Stimulated activated CD4-positive, alpha-beta T cell treated with anti-CD3 and anti-CD28 coated beads, Interleukin-1b, Interleukin-23, amount 100 ng/mL, for 48 hours (primary cell): ENCODE data around the gene RPL29.
"Not testable (repeated sequence)": the region's sequence is repeated elsewhere in the genome, so short reads cannot be mapped to it uniquely, and the experiment has no call there.

Experiments
- DNase-seq: peaks from one replicate; pipeline ENCODE4 v3.0.0-alpha.2; 2020

The RPL29 gene

GRCh38 chr3:51995346-51996163 is at the start of gene RPL29:
TSS of gene RPL29 (minus strand) at chr3:51995895. CDS start at chr3:51995461, 434 bp downstream.
- DNase-seq = peak; percentile 93

GRCh38 chr3:52044869-52045619 is 49.3 kb upstream of the RPL29 start:
- no peak for DNase-seq

GRCh38 chr3:52043750-52044149 is 48.1 kb upstream of the RPL29 start:
- DNase-seq = no peak

- DNase-seq = not testable (repeated sequence)
Observed at GRCh38 chr3:52043039-52043438, 47.3 kb upstream of the RPL29 start.

- DNase-seq = no peak
Observed at GRCh38 chr3:52041118-52041731, 45.5 kb upstream of the RPL29 start.

GRCh38 chr3:52040600-52040999 is 44.9 kb upstream of the RPL29 start:
- no peak for DNase-seq

GRCh38 chr3:52039846-52040245 is 44.2 kb upstream of the RPL29 start:
- DNase-seq = no peak

- no peak for DNase-seq
Observed at GRCh38 chr3:52039426-52039825, 43.7 kb upstream of the RPL29 start.

GRCh38 chr3:52038227-52038626 is 42.5 kb upstream of the RPL29 start:
- no peak for DNase-seq

- no peak for DNase-seq
Observed at GRCh38 chr3:52037291-52037690, 41.6 kb upstream of the RPL29 start.

- DNase-seq = no peak
Observed at GRCh38 chr3:52036829-52037228, 41.1 kb upstream of the RPL29 start.

- DNase-seq = no peak
Observed at GRCh38 chr3:52036222-52036694, 40.6 kb upstream of the RPL29 start.

GRCh38 chr3:52034651-52035050 is 39.0 kb upstream of the RPL29 start:
- DNase-seq = no peak

- no peak for DNase-seq
Observed at GRCh38 chr3:52034212-52034611, 38.5 kb upstream of the RPL29 start.

GRCh38 chr3:52033748-52034147 is 38.1 kb upstream of the RPL29 start:
- DNase-seq = not testable (repeated sequence)

- DNase-seq = no peak
Observed at GRCh38 chr3:52032702-52033408, 37.2 kb upstream of the RPL29 start.

- no peak for DNase-seq
Observed at GRCh38 chr3:52031896-52032295, 36.2 kb upstream of the RPL29 start.

GRCh38 chr3:52030714-52031310 is 35.1 kb upstream of the RPL29 start:
- no peak for DNase-seq

- DNase-seq = no peak
Observed at GRCh38 chr3:52029535-52029934, 33.8 kb upstream of the RPL29 start.

GRCh38 chr3:52029053-52029452 is 33.4 kb upstream of the RPL29 start:
- DNase-seq = no peak

- DNase-seq = no peak
Observed at GRCh38 chr3:52028572-52028971, 32.9 kb upstream of the RPL29 start.

GRCh38 chr3:52026041-52026440 is 30.3 kb upstream of the RPL29 start:
- no peak for DNase-seq

GRCh38 chr3:52025453-52025852 is 29.8 kb upstream of the RPL29 start:
- no peak for DNase-seq
